GM10266 (cell line): ENCODE results near the gene RCN1.

ENCODE experiments used
- DNase-seq: peaks from one replicate; pipeline ENCODE4 v3.0.0; 2012; ENCODE audit errors: extremely low spot score
- CTCF ChIP-seq: IDR thresholded peaks from 2 replicates; pipeline ENCODE4 v1.5.1; 2012; ENCODE audit warnings: mild to moderate bottlenecking, low read depth; ENCODE audit not compliant: control insufficient read depth, insufficient read depth; ENCODE audit errors: missing control alignments

The RCN1 gene

GRCh38 chr11:32090545-32091370, at the start of gene RCN1:
RCN1 (plus strand) TSS chr11:32091074; CDS start chr11:32091197, 123 bp downstream.
- TF ChIP-seq CTCF, result no peak
- DNase-seq, result peak; percentile 82

GRCh38 chr11:32043737-32044136, 47.1 kb upstream of the RCN1 start:
- DNase-seq, result no peak
- no peak for TF ChIP-seq CTCF

GRCh38 chr11:32044158-32044863, 46.6 kb upstream of the RCN1 start:
- TF ChIP-seq CTCF, result no peak
- no peak for DNase-seq

GRCh38 chr11:32045456-32045855, 45.4 kb upstream of the RCN1 start:
- no peak for TF ChIP-seq CTCF
- DNase-seq, result no peak

- DNase-seq, result no peak
- no peak for TF ChIP-seq CTCF
Observed at GRCh38 chr11:32050264-32050663, 40.6 kb upstream of the RCN1 start.

- peak; percentile 42 for DNase-seq
- TF ChIP-seq CTCF, result peak; percentile 76
Observed at GRCh38 chr11:32052215-32052614, 38.7 kb upstream of the RCN1 start.
